ENCODE results near the gene CRACDL. TPM values are rescaled to one million over a fixed set of nuclear protein-coding genes. Genes with fewer than 3 reads are reported as not detected.

CRACDL gene
- total RNA-seq, 1 donor: not detected

DNA sequence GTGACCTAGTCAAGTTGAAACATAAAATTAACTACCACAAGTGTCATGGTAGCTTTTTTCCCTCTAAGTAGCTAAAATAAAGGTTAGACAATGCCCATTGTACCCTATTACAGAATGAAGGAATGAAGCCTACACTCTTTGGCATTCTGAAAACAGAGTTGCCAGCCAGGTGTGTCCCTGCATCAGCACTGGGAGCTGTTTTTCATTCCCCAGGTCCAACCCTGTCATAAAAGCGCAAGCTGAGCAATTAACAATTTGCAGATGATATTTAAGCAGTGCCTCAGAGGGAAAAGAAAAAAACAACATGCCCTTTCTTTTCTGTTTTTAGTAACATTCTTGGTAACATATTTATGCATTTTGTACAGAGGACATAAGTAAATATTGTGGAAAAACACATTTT is 158.3 kb downstream of the CRACDL start:
- peaks cover 9% of the 10 kb centered on the region for H3K27me3 ChIP-seq (ENCODE audit: insufficient read depth, low read length)
- TF ChIP-seq, protein P1, sequence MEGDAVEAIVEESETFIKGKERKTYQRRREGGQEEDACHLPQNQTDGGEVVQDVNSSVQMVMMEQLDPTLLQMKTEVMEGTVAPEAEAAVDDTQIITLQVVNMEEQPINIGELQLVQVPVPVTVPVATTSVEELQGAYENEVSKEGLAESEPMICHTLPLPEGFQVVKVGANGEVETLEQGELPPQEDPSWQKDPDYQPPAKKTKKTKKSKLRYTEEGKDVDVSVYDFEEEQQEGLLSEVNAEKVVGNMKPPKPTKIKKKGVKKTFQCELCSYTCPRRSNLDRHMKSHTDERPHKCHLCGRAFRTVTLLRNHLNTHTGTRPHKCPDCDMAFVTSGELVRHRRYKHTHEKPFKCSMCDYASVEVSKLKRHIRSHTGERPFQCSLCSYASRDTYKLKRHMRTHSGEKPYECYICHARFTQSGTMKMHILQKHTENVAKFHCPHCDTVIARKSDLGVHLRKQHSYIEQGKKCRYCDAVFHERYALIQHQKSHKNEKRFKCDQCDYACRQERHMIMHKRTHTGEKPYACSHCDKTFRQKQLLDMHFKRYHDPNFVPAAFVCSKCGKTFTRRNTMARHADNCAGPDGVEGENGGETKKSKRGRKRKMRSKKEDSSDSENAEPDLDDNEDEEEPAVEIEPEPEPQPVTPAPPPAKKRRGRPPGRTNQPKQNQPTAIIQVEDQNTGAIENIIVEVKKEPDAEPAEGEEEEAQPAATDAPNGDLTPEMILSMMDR (IDR thresholded peaks at IDR 0.05; ENCODE audit: extremely low read depth, low read depth, low read length): no peak

DNA sequence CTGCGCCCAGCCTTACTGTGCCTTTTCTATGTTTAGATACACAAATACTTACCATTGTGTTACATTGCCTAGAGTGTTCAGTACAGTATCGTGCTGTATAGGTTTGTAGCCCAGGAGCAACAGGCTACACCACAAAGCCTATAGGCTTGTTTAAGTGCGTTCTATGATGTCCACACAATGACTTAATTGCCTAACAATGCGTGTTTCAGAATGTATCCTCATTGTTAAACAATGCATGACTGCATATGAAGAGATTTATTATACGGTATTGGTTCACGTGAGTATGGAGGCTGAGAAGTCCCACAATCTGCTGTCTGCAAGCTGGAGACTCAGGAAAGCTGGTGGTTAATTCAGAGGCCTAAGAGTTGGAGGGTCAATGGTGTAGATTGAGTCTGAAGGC is 158.9 kb downstream of the CRACDL start:
- DNase-seq (ENCODE audit: insufficient read length, low spot score, missing footprints): no peak

More for the DNA sequence above, 158.3 kb downstream of the CRACDL start:
- H2AFZ ChIP-seq (ENCODE audit: low read length): no peak overlapping the region
- peaks cover 2% of the 10 kb centered on the region for H3K4me1 ChIP-seq (ENCODE audit: insufficient read depth, low read length)
- H3K79me2 ChIP-seq (ENCODE audit: insufficient read depth, low read length): no peaks in the 10 kb centered on the region
- H3K4me2 ChIP-seq (ENCODE audit: insufficient read depth, low read length): no peak overlapping the region
- no peaks in the 10 kb centered on the region for H4K20me1 ChIP-seq (ENCODE audit: insufficient read depth, low read length)
- no peaks in the 10 kb centered on the region for H3K9me3 ChIP-seq (ENCODE audit: low read depth, low read length)
- H3K4me3 ChIP-seq (ENCODE audit: insufficient read depth, low read length): no peak overlapping the region
- no peak for DNase-seq (ENCODE audit: insufficient read length, low spot score, missing footprints)
- H3K27ac ChIP-seq (ENCODE audit: low read depth, low read length): no peak overlapping the region
- no peaks in the 10 kb centered on the region for H3K36me3 ChIP-seq (ENCODE audit: insufficient read depth, low read length)

DNA sequence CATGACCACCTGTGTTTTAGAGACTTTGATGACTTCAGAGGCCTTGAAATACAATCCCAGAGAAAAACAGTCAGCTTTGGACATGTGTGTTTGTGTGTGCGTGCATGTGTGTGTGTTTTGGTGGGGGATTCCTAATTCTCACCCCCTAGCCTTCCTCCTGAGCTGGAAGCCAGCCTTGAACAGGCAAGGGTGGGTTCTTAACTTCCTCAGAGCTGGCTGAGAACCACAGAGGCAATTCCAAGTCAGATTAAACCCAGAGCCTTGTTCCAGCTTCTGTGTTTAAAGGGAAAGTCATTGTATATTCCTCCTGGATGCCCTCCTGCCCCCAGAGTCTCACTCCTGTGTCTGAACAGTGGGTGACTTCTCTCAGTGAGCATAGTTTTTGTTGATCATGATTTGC is 159.9 kb downstream of the CRACDL start:
- Histone ChIP-seq H3K79me2 (ENCODE audit: insufficient read depth, low read length) (no peaks in the 10 kb centered on the region), H2AFZ (ENCODE audit: low read length) (no peak overlapping the region), H3K4me3 (ENCODE audit: insufficient read depth, low read length) (no peak overlapping the region), H3K36me3 (ENCODE audit: insufficient read depth, low read length) (no peaks in the 10 kb centered on the region), H3K4me2 (ENCODE audit: insufficient read depth, low read length) (no peak overlapping the region), H4K20me1 (ENCODE audit: insufficient read depth, low read length) (no peaks in the 10 kb centered on the region), H3K27ac (ENCODE audit: low read depth, low read length) (no peak overlapping the region), H3K9me3 (ENCODE audit: low read depth, low read length) (no peaks in the 10 kb centered on the region), H3K4me1 (ENCODE audit: insufficient read depth, low read length) (peaks cover 13% of the 10 kb centered on the region), H3K27me3 (ENCODE audit: insufficient read depth, low read length) (peaks cover 23% of the 10 kb centered on the region)
- no peak for DNase-seq (ENCODE audit: insufficient read length, low spot score, missing footprints)
- TF ChIP-seq, protein P1 (IDR thresholded peaks at IDR 0.05; ENCODE audit: extremely low read depth, low read depth, low read length): no peak

More for the DNA sequence above, 158.9 kb downstream of the CRACDL start:
- Histone ChIP-seq H3K4me3 (ENCODE audit: insufficient read depth, low read length) (no peak overlapping the region), H3K27ac (ENCODE audit: low read depth, low read length) (no peak overlapping the region), H2AFZ (ENCODE audit: low read length) (no peak overlapping the region), H4K20me1 (ENCODE audit: insufficient read depth, low read length) (no peaks in the 10 kb centered on the region), H3K79me2 (ENCODE audit: insufficient read depth, low read length) (no peaks in the 10 kb centered on the region), H3K4me1 (ENCODE audit: insufficient read depth, low read length) (peaks cover 8% of the 10 kb centered on the region), H3K27me3 (ENCODE audit: insufficient read depth, low read length) (peaks cover 14% of the 10 kb centered on the region), H3K4me2 (ENCODE audit: insufficient read depth, low read length) (no peak overlapping the region), H3K9me3 (ENCODE audit: low read depth, low read length) (no peaks in the 10 kb centered on the region), H3K36me3 (ENCODE audit: insufficient read depth, low read length) (no peaks in the 10 kb centered on the region)
- TF ChIP-seq, protein P1 (IDR thresholded peaks at IDR 0.05; ENCODE audit: extremely low read depth, low read depth, low read length): no peak

DNA sequence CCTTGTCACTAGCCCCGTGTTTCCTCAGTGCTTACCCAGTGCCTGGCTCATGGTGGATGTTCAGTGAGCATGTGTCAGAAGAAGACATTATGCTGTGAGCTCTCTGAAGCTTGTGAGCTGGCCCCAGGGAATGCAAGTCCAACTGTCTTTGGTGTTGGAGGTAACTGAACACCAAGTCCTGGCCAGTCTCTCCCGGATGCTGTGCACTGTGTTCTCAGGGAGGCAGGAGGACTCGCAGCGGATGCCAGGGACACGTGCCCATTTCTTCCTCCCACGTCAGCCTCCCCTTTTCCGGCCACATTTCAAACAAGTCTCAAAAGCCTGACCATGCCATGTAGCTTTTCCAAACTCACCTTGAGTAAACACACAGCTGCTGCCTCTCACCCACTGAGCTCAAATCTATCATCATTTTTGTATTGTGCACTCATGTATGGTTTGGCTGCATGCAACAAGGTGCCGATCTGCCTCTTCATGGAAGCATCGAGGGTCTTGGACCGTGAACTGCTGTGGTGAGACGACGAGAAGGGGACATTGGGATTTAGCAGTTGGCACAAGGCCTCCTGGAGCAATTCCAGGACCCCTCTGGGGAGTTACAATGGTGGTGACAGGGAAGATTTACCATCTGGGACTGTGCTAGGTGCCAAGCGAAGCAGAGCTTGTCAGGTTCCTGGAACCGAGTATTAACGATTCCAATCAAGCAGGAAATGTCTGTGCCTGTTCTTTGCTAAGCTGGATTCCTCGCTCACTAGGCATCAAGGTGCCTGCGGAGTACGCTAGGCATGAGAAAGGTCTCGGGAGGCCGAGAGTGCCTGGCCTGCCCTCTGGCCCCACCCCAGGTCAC is 160.7 kb downstream of the CRACDL start:
- H3K36me3 ChIP-seq (ENCODE audit: insufficient read depth, low read length): no peaks in the 10 kb centered on the region
- H3K4me2 ChIP-seq (ENCODE audit: insufficient read depth, low read length): no peak overlapping the region
- no peak overlapping the region for H3K27ac ChIP-seq (ENCODE audit: low read depth, low read length)
- DNase-seq (ENCODE audit: insufficient read length, low spot score, missing footprints): peak; percentile 54
- TF ChIP-seq, protein P1 (IDR thresholded peaks at IDR 0.05; ENCODE audit: extremely low read depth, low read depth, low read length): no peak
- H4K20me1 ChIP-seq (ENCODE audit: insufficient read depth, low read length): no peaks in the 10 kb centered on the region
- no peaks in the 10 kb centered on the region for H3K79me2 ChIP-seq (ENCODE audit: insufficient read depth, low read length)
- no peaks in the 10 kb centered on the region for H3K9me3 ChIP-seq (ENCODE audit: low read depth, low read length)
- H3K4me1 ChIP-seq (ENCODE audit: insufficient read depth, low read length): peaks cover 13% of the 10 kb centered on the region
- no peak overlapping the region for H3K4me3 ChIP-seq (ENCODE audit: insufficient read depth, low read length)
- peaks cover 25% of the 10 kb centered on the region for H3K27me3 ChIP-seq (ENCODE audit: insufficient read depth, low read length)
- no peak overlapping the region for H2AFZ ChIP-seq (ENCODE audit: low read length)

Data from osteoblast (primary cell).